Measurements from ENCODE around the gene PON3.

DNA sequence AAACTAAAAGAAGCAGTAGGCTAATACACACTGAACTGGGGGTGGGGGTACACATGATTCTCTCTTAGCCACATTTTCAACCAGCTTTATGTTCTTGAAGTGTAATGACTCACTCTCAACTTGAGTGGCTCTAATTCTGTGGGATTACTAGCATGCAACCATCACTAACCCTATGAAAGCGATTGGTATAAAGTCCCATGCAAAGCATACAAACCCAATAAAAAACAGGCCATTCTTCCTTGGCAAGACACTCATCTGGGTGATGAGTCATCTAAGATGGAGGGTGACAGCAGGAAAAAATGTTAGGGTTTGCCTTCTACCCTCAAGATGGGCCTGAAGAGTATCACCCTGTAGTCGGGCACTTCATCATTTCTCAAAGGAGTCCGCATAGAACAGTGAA is 14.9 kb upstream of the PON3 start:
- TF ChIP-seq MYC (IDR thresholded peaks at IDR 0.05; ENCODE audit: borderline replicate concordance, low read length), result no peak
- TF ChIP-seq PHF8 (IDR thresholded peaks at IDR 0.05; ENCODE audit: borderline replicate concordance, low read depth), result no peak
- TF ChIP-seq, protein P1, sequence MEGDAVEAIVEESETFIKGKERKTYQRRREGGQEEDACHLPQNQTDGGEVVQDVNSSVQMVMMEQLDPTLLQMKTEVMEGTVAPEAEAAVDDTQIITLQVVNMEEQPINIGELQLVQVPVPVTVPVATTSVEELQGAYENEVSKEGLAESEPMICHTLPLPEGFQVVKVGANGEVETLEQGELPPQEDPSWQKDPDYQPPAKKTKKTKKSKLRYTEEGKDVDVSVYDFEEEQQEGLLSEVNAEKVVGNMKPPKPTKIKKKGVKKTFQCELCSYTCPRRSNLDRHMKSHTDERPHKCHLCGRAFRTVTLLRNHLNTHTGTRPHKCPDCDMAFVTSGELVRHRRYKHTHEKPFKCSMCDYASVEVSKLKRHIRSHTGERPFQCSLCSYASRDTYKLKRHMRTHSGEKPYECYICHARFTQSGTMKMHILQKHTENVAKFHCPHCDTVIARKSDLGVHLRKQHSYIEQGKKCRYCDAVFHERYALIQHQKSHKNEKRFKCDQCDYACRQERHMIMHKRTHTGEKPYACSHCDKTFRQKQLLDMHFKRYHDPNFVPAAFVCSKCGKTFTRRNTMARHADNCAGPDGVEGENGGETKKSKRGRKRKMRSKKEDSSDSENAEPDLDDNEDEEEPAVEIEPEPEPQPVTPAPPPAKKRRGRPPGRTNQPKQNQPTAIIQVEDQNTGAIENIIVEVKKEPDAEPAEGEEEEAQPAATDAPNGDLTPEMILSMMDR (IDR thresholded peaks at IDR 0.05), result no peak
- no peak for TF ChIP-seq POLR2A (IDR thresholded peaks at IDR 0.05; ENCODE audit: low read length)
- TF ChIP-seq SREBF2 (IDR thresholded peaks at IDR 0.05), result no peak
- TF ChIP-seq, protein P2, sequence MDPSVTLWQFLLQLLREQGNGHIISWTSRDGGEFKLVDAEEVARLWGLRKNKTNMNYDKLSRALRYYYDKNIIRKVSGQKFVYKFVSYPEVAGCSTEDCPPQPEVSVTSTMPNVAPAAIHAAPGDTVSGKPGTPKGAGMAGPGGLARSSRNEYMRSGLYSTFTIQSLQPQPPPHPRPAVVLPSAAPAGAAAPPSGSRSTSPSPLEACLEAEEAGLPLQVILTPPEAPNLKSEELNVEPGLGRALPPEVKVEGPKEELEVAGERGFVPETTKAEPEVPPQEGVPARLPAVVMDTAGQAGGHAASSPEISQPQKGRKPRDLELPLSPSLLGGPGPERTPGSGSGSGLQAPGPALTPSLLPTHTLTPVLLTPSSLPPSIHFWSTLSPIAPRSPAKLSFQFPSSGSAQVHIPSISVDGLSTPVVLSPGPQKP (IDR thresholded peaks at IDR 0.05; ENCODE audit: low read depth, low read length), result no peak
- TF ChIP-seq, protein P3, sequence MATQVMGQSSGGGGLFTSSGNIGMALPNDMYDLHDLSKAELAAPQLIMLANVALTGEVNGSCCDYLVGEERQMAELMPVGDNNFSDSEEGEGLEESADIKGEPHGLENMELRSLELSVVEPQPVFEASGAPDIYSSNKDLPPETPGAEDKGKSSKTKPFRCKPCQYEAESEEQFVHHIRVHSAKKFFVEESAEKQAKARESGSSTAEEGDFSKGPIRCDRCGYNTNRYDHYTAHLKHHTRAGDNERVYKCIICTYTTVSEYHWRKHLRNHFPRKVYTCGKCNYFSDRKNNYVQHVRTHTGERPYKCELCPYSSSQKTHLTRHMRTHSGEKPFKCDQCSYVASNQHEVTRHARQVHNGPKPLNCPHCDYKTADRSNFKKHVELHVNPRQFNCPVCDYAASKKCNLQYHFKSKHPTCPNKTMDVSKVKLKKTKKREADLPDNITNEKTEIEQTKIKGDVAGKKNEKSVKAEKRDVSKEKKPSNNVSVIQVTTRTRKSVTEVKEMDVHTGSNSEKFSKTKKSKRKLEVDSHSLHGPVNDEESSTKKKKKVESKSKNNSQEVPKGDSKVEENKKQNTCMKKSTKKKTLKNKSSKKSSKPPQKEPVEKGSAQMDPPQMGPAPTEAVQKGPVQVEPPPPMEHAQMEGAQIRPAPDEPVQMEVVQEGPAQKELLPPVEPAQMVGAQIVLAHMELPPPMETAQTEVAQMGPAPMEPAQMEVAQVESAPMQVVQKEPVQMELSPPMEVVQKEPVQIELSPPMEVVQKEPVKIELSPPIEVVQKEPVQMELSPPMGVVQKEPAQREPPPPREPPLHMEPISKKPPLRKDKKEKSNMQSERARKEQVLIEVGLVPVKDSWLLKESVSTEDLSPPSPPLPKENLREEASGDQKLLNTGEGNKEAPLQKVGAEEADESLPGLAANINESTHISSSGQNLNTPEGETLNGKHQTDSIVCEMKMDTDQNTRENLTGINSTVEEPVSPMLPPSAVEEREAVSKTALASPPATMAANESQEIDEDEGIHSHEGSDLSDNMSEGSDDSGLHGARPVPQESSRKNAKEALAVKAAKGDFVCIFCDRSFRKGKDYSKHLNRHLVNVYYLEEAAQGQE (IDR thresholded peaks at IDR 0.05), result no peak
- TF ChIP-seq, protein P4, sequence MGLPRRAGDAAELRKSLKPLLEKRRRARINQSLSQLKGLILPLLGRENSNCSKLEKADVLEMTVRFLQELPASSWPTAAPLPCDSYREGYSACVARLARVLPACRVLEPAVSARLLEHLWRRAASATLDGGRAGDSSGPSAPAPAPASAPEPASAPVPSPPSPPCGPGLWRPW (IDR thresholded peaks at IDR 0.05), result no peak
- no peak for TF ChIP-seq HDAC2 (IDR thresholded peaks at IDR 0.05)
- TF ChIP-seq, protein P5, sequence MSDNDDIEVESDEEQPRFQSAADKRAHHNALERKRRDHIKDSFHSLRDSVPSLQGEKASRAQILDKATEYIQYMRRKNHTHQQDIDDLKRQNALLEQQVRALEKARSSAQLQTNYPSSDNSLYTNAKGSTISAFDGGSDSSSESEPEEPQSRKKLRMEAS (IDR thresholded peaks at IDR 0.05), result no peak
- no peak for TF ChIP-seq BHLHE40 (IDR thresholded peaks at IDR 0.05; ENCODE audit: low read depth, low read length)
- no peak for TF ChIP-seq KDM1A (IDR thresholded peaks at IDR 0.05; ENCODE audit: low read depth)

Measured in A549 (cell line).